ENCODE measurements around the gene MMEL1. TPM values are rescaled to one million over a fixed set of nuclear protein-coding genes. Genes with fewer than 3 reads are reported as not detected.

Gene MMEL1
- total and polyA plus RNA-seq, 7 donors: 0.66 to 37.2 (median 4.2) TPM; not detected in 1

- Histone ChIP-seq H3K36me3 (peaks cover 0 to 7% (median 0%) of the 10 kb centered on the region in 4 donors), H3K4me3 (no peak overlapping the region), H3K9me3 (no peaks in the 10 kb centered on the region), H3K27me3 (peaks cover 0 to 25% (median 19%) of the 10 kb centered on the region in 3 donors), H3K4me1 (peaks cover 0 to 16% (median 13%) of the 10 kb centered on the region in 4 donors), H3K27ac (no peak overlapping the region)
- no peak for TF ChIP-seq CTCF (IDR thresholded peaks at IDR 0.05)
- TF ChIP-seq POLR2AphosphoS5 (IDR thresholded peaks at IDR 0.05): no peak
- TF ChIP-seq POLR2A (IDR thresholded peaks at IDR 0.05): no peak
- DNase-seq: peak; percentile 47
- WGBS, 2 donors: 87 to 89% methylated on average over 5 of the region's 5 CpGs
- intact Hi-C loops (cut with DNase I): no loop called here
Measured at GRCh38 chr1:2591233-2591580, 41.6 kb downstream of the MMEL1 start.

- WGBS, 2 donors: 94 to 95% methylated on average over 31 of the region's 31 CpGs
- no peak for TF ChIP-seq POLR2AphosphoS5 (IDR thresholded peaks at IDR 0.05)
- TF ChIP-seq EP300 (IDR thresholded peaks at IDR 0.05): no peak
- no peak for TF ChIP-seq CTCF (IDR thresholded peaks at IDR 0.05)
- TF ChIP-seq POLR2A (IDR thresholded peaks at IDR 0.05): no peak
- DNase-seq: peak; percentile 60
- H3K4me3 ChIP-seq: no peak overlapping the region
- H3K27ac ChIP-seq: no peak overlapping the region
- H3K4me1 ChIP-seq: peaks cover 0 to 21% (median 14%) of the 10 kb centered on the region in 4 donors
- H3K9me3 ChIP-seq: no peaks in the 10 kb centered on the region
- intact Hi-C loops (cut with DNase I): no loop called here
- H3K36me3 ChIP-seq: peaks cover 0 to 7% (median 0%) of the 10 kb centered on the region in 4 donors
- H3K27me3 ChIP-seq: peaks cover 0 to 25% (median 19%) of the 10 kb centered on the region in 3 donors
Measured at GRCh38 chr1:2590233-2591141, 42.3 kb downstream of the MMEL1 start.

- H3K4me1 ChIP-seq: peaks cover 0 to 29% (median 22%) of the 10 kb centered on the region in 4 donors
- TF ChIP-seq POLR2AphosphoS5 (IDR thresholded peaks at IDR 0.05): no peak
- no peak for TF ChIP-seq EP300 (IDR thresholded peaks at IDR 0.05)
- TF ChIP-seq CTCF (IDR thresholded peaks at IDR 0.05): no peak
- TF ChIP-seq POLR2A (IDR thresholded peaks at IDR 0.05): no peak
- intact Hi-C loops (cut with DNase I): loop anchor here (5.0 kb wide), 2 partner anchors 42 to 392 kb away; no protein-coding TSS in a partner anchor
- H3K27ac ChIP-seq: no peak overlapping the region
- DNase-seq: peak; percentile 62
- no peaks in the 10 kb centered on the region for H3K9me3 ChIP-seq
- H3K36me3 ChIP-seq: peaks cover 0 to 7% (median 0%) of the 10 kb centered on the region in 4 donors
- peaks cover 0 to 19% (median 16%) of the 10 kb centered on the region in 3 donors for H3K27me3 ChIP-seq
- WGBS, 2 donors: 86 to 94% methylated on average over 25 of the region's 25 CpGs
- no peak overlapping the region for H3K4me3 ChIP-seq
Measured at GRCh38 chr1:2589431-2590232, 43.2 kb downstream of the MMEL1 start.

- intact Hi-C loops (cut with DNase I): loop anchor here (5.0 kb wide), 2 partner anchors 42 to 392 kb away; no protein-coding TSS in a partner anchor
- no peak for DNase-seq
- Histone ChIP-seq H3K4me1 (peaks cover 0 to 36% (median 29%) of the 10 kb centered on the region in 4 donors), H3K9me3 (no peaks in the 10 kb centered on the region), H3K27me3 (peaks cover 0 to 11% (median 10%) of the 10 kb centered on the region in 3 donors), H3K36me3 (peaks cover 0 to 7% (median 0%) of the 10 kb centered on the region in 4 donors), H3K4me3 (no peak overlapping the region), H3K27ac (no peak overlapping the region)
- TF ChIP-seq EP300 (IDR thresholded peaks at IDR 0.05) (no peak), POLR2A (IDR thresholded peaks at IDR 0.05) (no peak), CTCF (IDR thresholded peaks at IDR 0.05) (no peak), POLR2AphosphoS5 (IDR thresholded peaks at IDR 0.05) (no peak)
- WGBS, 2 donors: 77 to 90% methylated on average over 23 of the region's 23 CpGs
Measured at GRCh38 chr1:2588661-2589430, 44.0 kb downstream of the MMEL1 start.

Data from sigmoid colon (tissue), 7 donors.